ENCODE results near the gene CKM.

GRCh38 chr19:45305421-45305820 is 17.3 kb downstream of the CKM start:
- TF ChIP-seq, protein P1, sequence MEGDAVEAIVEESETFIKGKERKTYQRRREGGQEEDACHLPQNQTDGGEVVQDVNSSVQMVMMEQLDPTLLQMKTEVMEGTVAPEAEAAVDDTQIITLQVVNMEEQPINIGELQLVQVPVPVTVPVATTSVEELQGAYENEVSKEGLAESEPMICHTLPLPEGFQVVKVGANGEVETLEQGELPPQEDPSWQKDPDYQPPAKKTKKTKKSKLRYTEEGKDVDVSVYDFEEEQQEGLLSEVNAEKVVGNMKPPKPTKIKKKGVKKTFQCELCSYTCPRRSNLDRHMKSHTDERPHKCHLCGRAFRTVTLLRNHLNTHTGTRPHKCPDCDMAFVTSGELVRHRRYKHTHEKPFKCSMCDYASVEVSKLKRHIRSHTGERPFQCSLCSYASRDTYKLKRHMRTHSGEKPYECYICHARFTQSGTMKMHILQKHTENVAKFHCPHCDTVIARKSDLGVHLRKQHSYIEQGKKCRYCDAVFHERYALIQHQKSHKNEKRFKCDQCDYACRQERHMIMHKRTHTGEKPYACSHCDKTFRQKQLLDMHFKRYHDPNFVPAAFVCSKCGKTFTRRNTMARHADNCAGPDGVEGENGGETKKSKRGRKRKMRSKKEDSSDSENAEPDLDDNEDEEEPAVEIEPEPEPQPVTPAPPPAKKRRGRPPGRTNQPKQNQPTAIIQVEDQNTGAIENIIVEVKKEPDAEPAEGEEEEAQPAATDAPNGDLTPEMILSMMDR (conservative IDR thresholded peaks at IDR 0.05 in 1 of 2, IDR thresholded peaks at IDR 0.05 in 1 of 2; ENCODE audit: low read depth in 1 of 2, low read length in 2 of 2): no peak
- no peak for TF ChIP-seq EZH2 (IDR thresholded peaks at IDR 0.05; ENCODE audit: low read length, missing control alignments)

All from fibroblast of lung (primary cell).